Islet of Langerhans (tissue), 1 donor: ENCODE measurements around the gene RUNX2.

ENCODE experiments used
- FAIRE-seq: peaks from one replicate; lab custom pipeline; 2011; peaks lifted over from hg19 to GRCh38; lab: Jason Lieb, UNC

RUNX2 gene

GRCh38 chr6:45434381-45434700 lies 106.2 kb downstream of the RUNX2 start:
- no peak for FAIRE-seq

- no peak for FAIRE-seq
Observed at GRCh38 chr6:45436544-45437438, 108.7 kb downstream of the RUNX2 start.

GRCh38 chr6:45437439-45437815 lies 109.3 kb downstream of the RUNX2 start:
- FAIRE-seq = no peak

DNA sequence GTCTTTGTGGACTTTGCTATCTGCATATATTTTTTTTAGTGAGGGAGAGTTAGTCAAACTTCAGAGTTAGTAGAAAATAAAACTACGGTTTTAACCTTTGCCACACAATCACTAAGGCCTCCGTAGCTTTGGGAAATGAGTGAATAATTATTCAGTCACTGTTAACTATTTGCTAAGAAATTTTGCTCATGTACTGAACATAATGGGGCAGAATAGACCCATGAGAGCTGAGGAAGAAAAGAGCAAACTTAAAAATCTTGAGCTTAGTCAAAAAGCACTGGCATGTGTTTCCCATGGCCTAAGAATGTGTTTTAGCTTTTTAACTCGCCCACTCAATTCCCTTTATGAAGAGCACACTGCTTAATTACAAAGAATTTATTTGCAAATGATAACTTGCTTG lies 110.0 kb downstream of the RUNX2 start:
- FAIRE-seq = no peak

DNA sequence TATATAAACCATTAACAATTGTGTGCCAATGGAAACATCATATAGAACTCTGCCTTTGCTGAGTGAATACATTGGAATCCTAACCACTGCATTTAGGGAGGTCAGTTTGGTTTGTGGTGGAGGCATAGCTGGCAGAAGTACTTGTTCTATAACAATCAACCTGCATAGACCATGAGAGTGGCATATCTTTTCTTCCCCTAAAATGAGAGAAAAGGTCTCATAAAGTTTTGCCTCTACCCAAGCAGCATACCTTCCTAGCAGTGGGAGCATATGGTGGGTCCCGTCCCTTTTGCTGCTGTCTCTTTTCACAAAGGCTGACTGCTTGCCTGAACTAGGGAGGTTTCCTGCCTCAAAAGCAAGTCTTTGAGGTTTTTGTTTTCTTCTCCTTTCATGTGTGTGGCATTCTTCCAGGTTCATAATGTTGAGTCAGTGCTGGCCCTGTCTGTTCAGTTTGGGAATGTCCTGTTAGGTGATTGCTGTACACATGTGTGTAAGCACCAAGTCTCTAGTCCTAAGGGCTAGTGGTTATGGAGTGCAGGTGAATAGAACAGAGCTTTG lies 110.8 kb downstream of the RUNX2 start:
- no peak for FAIRE-seq

DNA sequence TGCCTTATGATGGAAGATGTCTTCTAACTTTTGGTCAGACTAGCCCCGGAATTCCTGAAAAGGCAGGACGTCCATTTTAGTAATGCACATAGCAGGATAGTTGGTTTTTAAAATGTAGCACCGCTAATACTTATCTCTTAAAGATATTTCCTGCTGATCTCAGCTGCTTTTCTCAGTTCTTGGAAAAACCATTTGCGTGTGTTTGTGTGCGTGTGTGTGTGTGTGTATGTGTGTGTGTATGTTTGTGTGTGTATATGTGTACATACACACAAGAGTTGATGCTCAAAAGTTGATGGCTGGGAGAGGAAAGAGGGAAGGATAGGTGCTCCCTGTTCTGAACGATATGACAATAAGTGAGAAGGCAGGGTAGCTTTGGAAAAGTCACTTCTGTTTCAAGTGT lies 111.3 kb downstream of the RUNX2 start:
- FAIRE-seq = no peak

GRCh38 chr6:45439861-45440388 lies 111.8 kb downstream of the RUNX2 start:
- FAIRE-seq = no peak

DNA sequence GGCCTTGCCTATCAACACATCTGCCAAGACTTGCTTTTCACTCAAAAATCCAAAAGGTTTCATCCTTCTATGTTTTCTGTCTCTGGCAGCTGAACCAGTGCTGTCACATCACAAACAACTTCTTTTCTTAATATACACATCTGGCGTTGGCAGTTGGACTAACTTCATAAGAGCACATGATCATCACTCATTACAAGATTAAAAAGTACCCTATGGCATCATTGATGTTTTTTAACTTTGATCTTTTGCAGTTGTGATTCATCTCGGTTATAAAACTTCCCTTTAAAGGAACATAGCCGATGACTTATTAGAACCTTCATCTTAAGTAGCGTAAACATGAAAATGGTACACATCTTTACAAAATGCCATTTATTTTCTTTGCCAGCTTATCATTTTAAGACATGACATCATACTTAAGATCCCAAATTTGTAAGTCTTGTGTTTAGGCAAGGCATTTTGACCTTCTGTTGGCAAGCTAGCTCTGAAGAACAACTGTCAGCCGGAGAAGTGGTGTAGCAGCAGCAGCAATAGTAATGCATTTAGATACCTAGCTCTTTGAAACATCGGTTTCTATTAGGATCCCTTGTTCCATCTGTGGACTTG lies 113.8 kb downstream of the RUNX2 start:
- FAIRE-seq = no peak

- FAIRE-seq = no peak
Observed at GRCh38 chr6:45442716-45443115, 114.6 kb downstream of the RUNX2 start.

DNA sequence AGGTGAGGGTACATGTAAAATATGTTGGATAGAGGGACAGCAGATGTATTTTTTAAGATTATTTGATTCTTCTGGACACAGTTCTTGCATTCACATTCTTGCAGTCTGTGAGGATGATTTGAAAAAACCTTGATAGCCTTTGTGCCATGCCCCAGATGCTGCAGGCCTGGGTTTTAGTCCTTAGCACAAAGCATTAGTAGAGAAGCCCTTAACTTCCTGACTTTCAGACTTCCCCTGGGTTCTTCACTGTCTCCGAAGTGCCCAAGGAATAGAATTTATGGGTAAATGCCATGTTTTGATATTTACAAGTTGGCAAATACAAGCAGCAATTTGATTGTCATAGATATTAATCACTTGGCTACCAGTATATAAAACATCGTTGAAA lies 117.2 kb downstream of the RUNX2 start:
- FAIRE-seq = no peak

DNA sequence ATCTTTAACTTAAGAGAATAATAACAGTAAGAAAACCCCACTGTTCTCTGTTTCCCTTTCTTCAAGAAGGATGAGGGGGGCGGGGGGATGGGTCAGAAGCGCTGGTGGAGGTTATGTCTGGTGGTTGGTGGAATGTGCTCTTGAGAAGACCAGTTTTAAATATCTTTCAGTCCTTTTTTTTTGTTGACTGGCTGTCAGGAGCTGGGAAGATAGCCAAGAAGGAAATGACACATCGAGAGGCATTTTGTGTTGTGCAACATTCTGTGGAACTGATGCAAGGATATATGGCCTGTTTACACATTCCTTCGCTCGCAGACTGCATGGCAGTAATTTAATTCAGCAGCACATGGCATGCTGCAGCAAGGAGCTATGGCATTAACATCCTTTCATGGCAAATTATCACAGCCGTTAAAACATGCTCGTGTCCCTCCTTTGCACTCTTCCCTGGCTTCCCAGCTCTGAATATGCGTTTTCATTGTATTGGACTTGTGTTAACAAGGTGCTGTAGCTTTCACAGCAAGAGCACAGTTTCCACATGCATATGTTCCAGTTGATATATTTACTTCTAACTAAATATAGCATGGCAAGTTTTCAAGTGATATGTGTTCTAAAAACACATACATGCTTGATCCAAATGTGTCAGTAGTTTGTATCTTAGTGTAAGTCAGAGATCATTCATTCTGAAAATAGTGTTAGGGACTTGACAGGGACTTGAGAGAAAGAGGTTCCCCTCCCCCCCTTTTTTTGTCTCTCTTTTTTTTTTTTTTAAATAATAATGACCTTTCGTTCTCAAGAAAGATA lies 117.8 kb downstream of the RUNX2 start:
- no peak for FAIRE-seq

GRCh38 chr6:45447005-45447404 lies 118.9 kb downstream of the RUNX2 start:
- no peak for FAIRE-seq

DNA sequence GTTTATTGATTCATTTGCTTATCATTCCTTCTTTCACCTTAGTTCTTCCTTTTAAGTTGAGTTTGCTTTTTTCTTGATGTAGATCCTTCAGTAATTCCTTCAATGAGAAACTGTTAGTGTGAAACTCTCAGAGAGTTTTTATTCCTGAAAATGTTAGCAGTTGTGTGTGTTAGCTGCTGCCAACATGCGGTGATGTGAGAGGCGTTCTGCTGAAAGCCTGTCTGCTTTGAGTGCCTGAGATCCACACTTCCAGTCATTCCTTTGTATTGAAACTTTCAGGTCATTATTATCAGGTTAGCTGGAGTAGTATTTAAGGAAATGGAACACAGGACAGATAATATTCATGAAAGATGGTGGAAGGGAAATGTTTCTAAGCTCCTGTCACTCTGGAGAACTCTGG lies 119.6 kb downstream of the RUNX2 start:
- no peak for FAIRE-seq

DNA sequence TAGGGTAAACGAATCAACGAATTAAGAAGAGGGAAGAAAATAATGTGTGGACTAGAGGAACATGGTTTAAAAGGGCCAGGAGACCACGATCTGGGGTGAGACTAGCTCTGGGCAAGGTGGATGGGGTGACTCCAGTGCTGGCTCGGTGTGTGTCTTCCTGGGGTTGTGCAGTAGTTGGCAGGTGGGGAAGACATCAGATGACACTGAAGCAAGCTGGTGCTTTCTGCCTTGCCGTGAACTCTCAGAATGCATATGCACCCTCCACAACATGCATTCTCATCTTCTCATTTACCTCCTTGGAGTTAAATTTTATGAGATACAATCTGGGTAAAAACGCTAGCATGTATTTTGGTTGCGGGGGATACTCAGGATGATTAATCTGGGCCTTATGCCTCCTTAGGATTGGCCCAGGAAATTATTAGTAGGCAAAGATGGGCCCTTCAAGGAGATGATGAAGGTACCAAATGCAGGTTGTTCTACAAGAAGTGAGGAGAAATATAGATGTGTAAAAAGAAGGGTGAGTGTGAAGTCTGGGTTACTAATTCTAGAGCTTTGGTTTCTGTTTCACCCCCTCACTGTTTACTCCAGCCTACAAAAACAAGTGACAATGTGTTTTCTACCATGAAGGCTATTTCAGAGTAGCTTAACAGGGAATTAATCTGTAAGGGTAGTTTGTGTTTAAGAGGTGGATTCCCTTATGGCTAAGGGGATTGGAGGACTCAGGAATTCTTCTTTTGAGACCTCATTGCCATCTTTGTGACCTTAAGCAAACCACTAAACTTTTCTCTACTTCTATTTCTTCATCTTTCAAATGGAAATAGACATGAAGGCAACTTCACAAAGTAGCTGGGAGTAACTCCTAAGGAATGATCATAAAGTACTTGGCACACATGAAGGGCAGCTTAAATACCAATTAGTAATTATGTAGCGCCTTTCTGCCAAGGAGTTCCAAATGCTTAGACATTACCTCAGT lies 120.6 kb downstream of the RUNX2 start:
- no peak for FAIRE-seq

DNA sequence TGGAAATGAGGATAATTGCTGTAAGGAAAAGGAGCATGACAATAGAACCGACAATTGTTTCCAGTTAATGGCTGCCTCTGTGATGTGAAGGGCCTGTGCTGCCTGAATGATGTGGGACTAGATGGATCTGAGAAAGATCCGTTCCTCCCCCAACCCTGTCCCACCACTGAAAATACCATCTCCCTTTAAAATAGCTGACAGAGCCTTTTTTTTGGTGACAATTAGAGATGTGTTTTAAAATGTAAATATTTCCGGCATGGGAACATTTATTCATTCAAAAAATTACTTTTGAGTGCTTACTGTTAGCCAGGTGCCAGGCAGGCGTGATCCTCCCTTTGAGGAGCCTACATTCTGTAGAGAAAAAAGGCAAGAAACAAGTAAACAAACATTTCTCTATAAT lies 122.0 kb downstream of the RUNX2 start:
- FAIRE-seq = no peak

GRCh38 chr6:45450831-45451230 lies 122.7 kb downstream of the RUNX2 start:
- no peak for FAIRE-seq

DNA sequence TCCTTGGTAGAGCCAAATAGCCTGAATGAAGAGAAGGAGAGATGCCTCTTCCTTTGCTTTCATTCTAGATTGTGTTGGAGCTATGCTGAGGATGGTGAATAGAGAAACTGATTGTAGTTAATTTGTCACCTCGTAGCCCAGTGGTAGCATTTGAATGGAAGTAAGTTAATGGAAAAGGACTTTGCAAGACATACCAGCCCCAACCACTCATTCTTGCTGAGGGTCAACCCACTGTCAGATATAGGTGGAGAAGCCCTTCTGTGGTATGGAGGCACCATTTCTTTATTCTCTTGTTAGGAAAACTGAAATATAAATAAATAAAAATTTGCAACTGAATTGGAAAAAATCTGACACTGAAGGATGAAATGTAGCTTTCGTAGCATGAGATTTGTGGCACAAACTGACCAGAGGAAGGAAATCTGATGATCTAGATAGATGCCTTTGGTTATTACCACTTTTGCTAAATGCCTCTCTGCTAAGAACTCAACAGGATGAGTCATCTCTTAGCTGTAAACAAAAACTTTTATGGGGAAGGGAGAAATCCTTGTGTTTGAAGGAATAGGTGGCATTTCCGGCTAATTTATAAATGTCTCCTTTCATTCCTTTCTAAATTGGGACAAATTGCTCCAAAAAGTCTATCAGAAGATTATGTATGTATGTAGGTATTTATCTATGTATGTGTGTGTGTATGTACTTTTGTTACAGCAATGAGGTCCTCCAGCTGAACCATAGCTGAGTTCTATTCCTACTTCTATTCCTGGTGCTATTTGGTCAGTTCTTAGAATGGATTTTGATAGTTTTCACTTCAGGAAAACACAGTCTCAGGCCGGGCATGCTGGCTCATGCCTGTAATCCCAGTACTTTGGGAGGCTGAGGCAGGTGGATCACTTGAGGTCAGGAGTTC lies 126.1 kb downstream of the RUNX2 start:
- FAIRE-seq = no peak

GRCh38 chr6:45455408-45455807 lies 127.3 kb downstream of the RUNX2 start:
- FAIRE-seq = no peak

- FAIRE-seq = no peak
Observed at GRCh38 chr6:45457141-45457540, 129.0 kb downstream of the RUNX2 start.

- FAIRE-seq = no peak
Observed at GRCh38 chr6:45458672-45459071, 130.5 kb downstream of the RUNX2 start.
